IMR-90 (cell line): ENCODE measurements around the gene SLIT3. TPM values are rescaled to one million over a fixed set of nuclear protein-coding genes. Genes with fewer than 3 reads are reported as not detected.

ENCODE experiments used
- ATAC-seq: fragments of 200-7000 bp; cut with Tn5 transposase; 2 replicates; pipeline ENCODE4 v1.9.1; 2020; ENCODE audit warnings: low read depth, mild to moderate bottlenecking, moderate library complexity
- BruUV-seq: library from RNA; stranded (reverse); fragments of 400-500 nt; replicated peaks from 2 replicates; lab custom pipeline; 2021; lab: Mats Ljungman, UMichigan
- CTCF ChIA-PET: fragments of 300-600 bp; formaldehyde crosslinking; extraction: SDS; loops from one replicate; lab custom pipeline; 2021; ENCODE audit warnings: antibody characterized with exemption; lab: Yijun Ruan, JAX
- POLR2A ChIA-PET: fragments of 300-600 bp; sonication (Branson Sonifier 250); formaldehyde crosslinking; loops from one replicate; lab custom pipeline; 2022; ENCODE audit warnings: antibody characterized with exemption; ENCODE audit not compliant: unreplicated experiment; lab: Charles Lee
- DNase-seq: peaks from one replicate; pipeline ENCODE4 v3.0.0; 2013
- H2AFZ ChIP-seq: replicated peaks from 2 replicates; pipeline ENCODE3; 2013; ENCODE audit warnings: low read length, mild to moderate bottlenecking; ENCODE audit not compliant: poor library complexity
- H2AK5ac ChIP-seq: 2 replicates; pipeline ENCODE4 v1.6.1; 2013; ENCODE audit warnings: low read depth, low read length, inconsistent platforms
- H2AK9ac ChIP-seq: replicated peaks from 2 replicates; pipeline ENCODE3; 2013; ENCODE audit warnings: mild to moderate bottlenecking, low read depth, low read length, moderate library complexity; ENCODE audit not compliant: poor library complexity
- H2BK120ac ChIP-seq: 2 replicates; pipeline ENCODE4 v1.6.1; 2013; ENCODE audit warnings: low read depth, low read length, inconsistent platforms
- H2BK15ac ChIP-seq: 3 replicates; pipeline ENCODE4 v1.6.1; 2013; ENCODE audit warnings: low read depth, low read length, inconsistent platforms
- H2BK20ac ChIP-seq: 2 replicates; pipeline ENCODE4 v1.6.1; 2013; ENCODE audit warnings: low read depth, mild to moderate bottlenecking, inconsistent platforms, low read length, moderate library complexity
- H2BK5ac ChIP-seq: 2 replicates; pipeline ENCODE4 v1.6.1; 2013; ENCODE audit warnings: mild to moderate bottlenecking, low read depth, low read length, inconsistent platforms; ENCODE audit not compliant: poor library complexity, severe bottlenecking
- H3K14ac ChIP-seq: replicated peaks from 2 replicates; pipeline ENCODE4 v1.6.1; 2013; ENCODE audit warnings: low read depth, low read length, inconsistent platforms
- H3K18ac ChIP-seq: 2 replicates; pipeline ENCODE4 v1.6.1; 2013; ENCODE audit warnings: low read depth, low read length, control low read depth
- H3K23ac ChIP-seq: 2 replicates; pipeline ENCODE4 v1.6.1; 2013; ENCODE audit warnings: low read depth, low read length, inconsistent platforms
- H3K27ac ChIP-seq: 2 replicates; pipeline ENCODE4 v1.5.1; 2013; ENCODE audit warnings: mild to moderate bottlenecking, control low read depth, low read length; ENCODE audit not compliant: insufficient read depth
- H3K27me3 ChIP-seq: 2 replicates; pipeline ENCODE4 v1.6.1; 2013; ENCODE audit warnings: low read length; ENCODE audit not compliant: control insufficient read depth, insufficient read depth
- H3K36me3 ChIP-seq: 2 replicates; pipeline ENCODE4 v1.6.1; 2013; ENCODE audit warnings: low read length, mixed read lengths; ENCODE audit not compliant: control insufficient read depth, insufficient read depth
- H3K4ac ChIP-seq: 2 replicates; pipeline ENCODE4 v1.6.1; 2013; ENCODE audit warnings: low read depth, low read length, inconsistent platforms
- H3K4me1 ChIP-seq: 2 replicates; pipeline ENCODE4 v1.6.1; 2013; ENCODE audit warnings: low read length, mixed read lengths; ENCODE audit not compliant: control insufficient read depth, insufficient read depth
- H3K4me2 ChIP-seq: 2 replicates; pipeline ENCODE4 v1.6.1; 2013; ENCODE audit warnings: low read depth, mild to moderate bottlenecking, control low read depth, low read length, moderate library complexity
- H3K4me3 ChIP-seq: 2 replicates; pipeline ENCODE4 v1.5.1; 2013; ENCODE audit warnings: low read depth, mild to moderate bottlenecking, control low read depth, low read length, moderate library complexity; ENCODE audit not compliant: insufficient read depth
- H3K56ac ChIP-seq: 2 replicates; pipeline ENCODE4 v1.6.1; 2013; ENCODE audit warnings: low read length, inconsistent platforms; ENCODE audit not compliant: insufficient read depth; ENCODE audit errors: extremely low read depth
- H3K79me1 ChIP-seq, 2 experiments: 2 replicates each; pipeline ENCODE4 v1.6.1; 2013; ENCODE audit warnings: low read length in 2 of 2, inconsistent platforms in 1 of 2, low read depth in 1 of 2
- H3K9ac ChIP-seq: 2 replicates; pipeline ENCODE4 v1.6.1; 2013; ENCODE audit warnings: low read depth, low read length, control low read depth
- H3K9me1 ChIP-seq: 2 replicates; pipeline ENCODE4 v1.6.1; 2013; ENCODE audit warnings: low read length, inconsistent platforms; ENCODE audit not compliant: insufficient read depth
- H3K9me3 ChIP-seq: 2 replicates; pipeline ENCODE4 v1.6.1; 2013; ENCODE audit warnings: low read length; ENCODE audit not compliant: control insufficient read depth, insufficient read depth
- H4K20me1 ChIP-seq: 2 replicates; pipeline ENCODE4 v1.6.1; 2013; ENCODE audit warnings: low read length, inconsistent platforms; ENCODE audit not compliant: insufficient read depth
- H4K5ac ChIP-seq: 2 replicates; pipeline ENCODE4 v1.6.1; 2013; ENCODE audit warnings: mild to moderate bottlenecking, low read depth, low read length, control low read depth
- H4K8ac ChIP-seq, 2 experiments: 2 replicates each; pipeline ENCODE4 v1.6.1; 2013; ENCODE audit warnings: low read depth in 2 of 2, low read length in 2 of 2, control low read depth in 1 of 2, inconsistent platforms in 1 of 2
- H4K91ac ChIP-seq: 2 replicates; pipeline ENCODE4 v1.6.1; 2013; ENCODE audit warnings: low read depth, low read length, inconsistent platforms; ENCODE audit not compliant: insufficient read depth
- CHD1 ChIP-seq: IDR thresholded peaks from 2 replicates; pipeline ENCODE4 v1.6.1; 2012; ENCODE audit warnings: low read depth, low read length, improper control_type of control experiment
- FOS ChIP-seq: fragments of 150-350 bp; IDR thresholded peaks from 2 replicates; pipeline ENCODE4 v1.6.1; 2016; ENCODE audit warnings: low read depth, low read length
- NFE2L2 ChIP-seq: fragments of 150-350 bp; IDR thresholded peaks from 2 replicates; pipeline ENCODE4 v1.6.1; 2016; ENCODE audit warnings: low read depth, mild to moderate bottlenecking, low read length
- POLR2A ChIP-seq: IDR thresholded peaks from 2 replicates; pipeline ENCODE4 v1.6.1; 2012; ENCODE audit warnings: mild to moderate bottlenecking, low read depth, low read length
- RAD21 ChIP-seq: IDR thresholded peaks from 2 replicates; pipeline ENCODE4 v1.6.1; 2012; ENCODE audit warnings: low read length, improper control_type of control experiment
- RCOR1 ChIP-seq: IDR thresholded peaks from 2 replicates; pipeline ENCODE4 v1.6.1; 2012; ENCODE audit warnings: mild to moderate bottlenecking, low read length, improper control_type of control experiment; ENCODE audit not compliant: insufficient replicate concordance
- WGBS, 2 experiments: methylation state at CpG; one replicate each; pipeline versions ENCODE4 v1.1.5 to v1.1.7; 2013; ENCODE audit warnings: missing lambda C conversion rate in 2 of 2; ENCODE audit not compliant: insufficient read length in 1 of 2; ENCODE audit errors: extremely low coverage in 2 of 2; 5-methylcytosine and 5-hydroxymethylcytosine counted together
- dilution Hi-C: fragments of 300-500 bp; cut with HindIII; formaldehyde crosslinking; loops from one replicate; pipeline ENCODE4 v1.14.3; 2018; ENCODE audit warnings: low sequenced_read_pairs; ENCODE audit not compliant: unreplicated experiment
- in situ Hi-C: fragments of 300-500 bp; cut with MboI; formaldehyde crosslinking; loops from 3 replicates; pipeline ENCODE4 v1.14.3; 2019; ENCODE audit warnings: low sequenced_read_pairs, inconsistent platforms, mixed read lengths
- intact Hi-C: fragments of 100-400 bp; cut with micrococcal nuclease; formaldehyde crosslinking; loops from 2 replicates; pipeline ENCODE4 v1.10.0; 2022
- polyA plus RNA-seq, 3 experiments: library from polyadenylated mRNA; depleted of rRNA; stranded (reverse); fragments of >200 nt; gene quantifications; 2 replicates each; pipeline ENCODE4 v1.2.3, GENCODE V29; 2012; ENCODE audit warnings: low replicate concordance in 1 of 3
- total RNA-seq: library from RNA; depleted of rRNA; stranded (reverse); fragments of >200 nt; gene quantifications from 2 replicates; pipeline ENCODE4 v1.2.3, GENCODE V29; 2012
- TF ChIP-seq, protein P1 (sequence below): fragments of 150-350 bp; IDR thresholded peaks from 2 replicates; pipeline ENCODE4 v1.6.1; 2017; ENCODE audit warnings: mild to moderate bottlenecking, antibody characterized with exemption, low read length, low read depth
- TF ChIP-seq, protein P2 (sequence below): conservative IDR thresholded peaks from 2 replicates; pipeline ENCODE4 v1.5.1; 2012; ENCODE audit warnings: mild to moderate bottlenecking, low read depth, low read length, improper control_type of control experiment

SLIT3 gene
- total and polyA plus RNA-seq, 2 of the 4 experiments (the other 2 are of a cell fraction), result 0.18 to 0.50 TPM

DNA sequence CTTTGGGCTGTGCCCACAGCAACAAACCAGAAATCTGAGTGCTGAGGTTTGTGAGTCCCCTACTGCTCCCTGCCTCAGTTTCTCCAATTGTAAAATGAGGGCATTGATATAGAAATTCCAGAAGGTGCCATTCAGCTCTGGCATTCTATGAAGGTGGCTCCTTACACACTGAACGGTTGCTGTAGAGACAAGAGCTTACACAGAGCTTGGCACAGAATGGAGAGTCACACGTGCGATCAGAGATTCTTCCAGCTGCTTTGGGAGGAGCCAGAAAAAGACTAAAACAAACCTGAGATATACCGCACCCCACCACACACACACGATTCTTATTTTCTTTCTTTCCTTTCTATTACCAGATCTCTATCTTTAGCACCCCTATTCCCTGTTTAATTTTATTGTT, 122.7 kb downstream of the SLIT3 start:
- no peak overlapping the region for H3K4me2 ChIP-seq
- H3K4me3 ChIP-seq, result no peak overlapping the region
- no peaks in the 10 kb centered on the region; the same call in 1 of the 2 replicates for H3K9me3 ChIP-seq
- H2BK5ac ChIP-seq, result no peak overlapping the region
- H3K14ac ChIP-seq, result no peak overlapping the region
- no peak overlapping the region for H3K56ac ChIP-seq
- WGBS, 2 experiments, result 25 to 100% methylated on average over 1 of the region's 5 CpGs
- no peak overlapping the region for H4K5ac ChIP-seq
- DNase-seq (no peak), ATAC-seq (no peak)
- dilution Hi-C loops, result no loop called here
- no peaks in the 10 kb centered on the region for H3K36me3 ChIP-seq
- no peak overlapping the region for H3K4ac ChIP-seq
- H4K20me1 ChIP-seq, result no peaks in the 10 kb centered on the region
- ChIA-PET POLR2A (no interaction called here), CTCF (no interaction called here)
- in situ Hi-C loops, result no loop called here
- no peak overlapping the region for H4K8ac ChIP-seq
- H3K9me1 ChIP-seq, result no peaks in the 10 kb centered on the region
- no peak overlapping the region for H2AK9ac ChIP-seq
- H2BK15ac ChIP-seq, result no peak overlapping the region
- H3K18ac ChIP-seq, result no peak overlapping the region
- no peak overlapping the region for H2AFZ ChIP-seq
- no peaks in the 10 kb centered on the region for H3K27me3 ChIP-seq
- BruUV-seq, result no TSS peak
- H3K4me1 ChIP-seq, result no peaks in the 10 kb centered on the region
- H3K27ac ChIP-seq, result no peak overlapping the region
- no peak overlapping the region for H2AK5ac ChIP-seq
- intact Hi-C loops, result no loop called here
- H4K91ac ChIP-seq, result no peak overlapping the region
- TF ChIP-seq RCOR1, result no peak
- no peak for TF ChIP-seq FOS
- TF ChIP-seq NFE2L2, result no peak
- TF ChIP-seq POLR2A, result no peak
- TF ChIP-seq CHD1, result no peak
- TF ChIP-seq RAD21, result no peak
- TF ChIP-seq, protein P1, sequence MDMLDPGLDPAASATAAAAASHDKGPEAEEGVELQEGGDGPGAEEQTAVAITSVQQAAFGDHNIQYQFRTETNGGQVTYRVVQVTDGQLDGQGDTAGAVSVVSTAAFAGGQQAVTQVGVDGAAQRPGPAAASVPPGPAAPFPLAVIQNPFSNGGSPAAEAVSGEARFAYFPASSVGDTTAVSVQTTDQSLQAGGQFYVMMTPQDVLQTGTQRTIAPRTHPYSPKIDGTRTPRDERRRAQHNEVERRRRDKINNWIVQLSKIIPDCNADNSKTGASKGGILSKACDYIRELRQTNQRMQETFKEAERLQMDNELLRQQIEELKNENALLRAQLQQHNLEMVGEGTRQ, result no peak
- TF ChIP-seq, protein P2, sequence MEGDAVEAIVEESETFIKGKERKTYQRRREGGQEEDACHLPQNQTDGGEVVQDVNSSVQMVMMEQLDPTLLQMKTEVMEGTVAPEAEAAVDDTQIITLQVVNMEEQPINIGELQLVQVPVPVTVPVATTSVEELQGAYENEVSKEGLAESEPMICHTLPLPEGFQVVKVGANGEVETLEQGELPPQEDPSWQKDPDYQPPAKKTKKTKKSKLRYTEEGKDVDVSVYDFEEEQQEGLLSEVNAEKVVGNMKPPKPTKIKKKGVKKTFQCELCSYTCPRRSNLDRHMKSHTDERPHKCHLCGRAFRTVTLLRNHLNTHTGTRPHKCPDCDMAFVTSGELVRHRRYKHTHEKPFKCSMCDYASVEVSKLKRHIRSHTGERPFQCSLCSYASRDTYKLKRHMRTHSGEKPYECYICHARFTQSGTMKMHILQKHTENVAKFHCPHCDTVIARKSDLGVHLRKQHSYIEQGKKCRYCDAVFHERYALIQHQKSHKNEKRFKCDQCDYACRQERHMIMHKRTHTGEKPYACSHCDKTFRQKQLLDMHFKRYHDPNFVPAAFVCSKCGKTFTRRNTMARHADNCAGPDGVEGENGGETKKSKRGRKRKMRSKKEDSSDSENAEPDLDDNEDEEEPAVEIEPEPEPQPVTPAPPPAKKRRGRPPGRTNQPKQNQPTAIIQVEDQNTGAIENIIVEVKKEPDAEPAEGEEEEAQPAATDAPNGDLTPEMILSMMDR, result no peak
- H3K79me1 ChIP-seq, result no peaks in the 10 kb centered on the region
- no peak overlapping the region for H2BK20ac ChIP-seq
- no peak overlapping the region for H3K23ac ChIP-seq
- H2BK120ac ChIP-seq, result no peak overlapping the region
- no peak overlapping the region for H3K9ac ChIP-seq
